Cardiac muscle cell (in vitro differentiated cells and primary cell): ENCODE results near the gene CNOT4. TPM values are rescaled to one million over a fixed set of nuclear protein-coding genes. Genes with fewer than 3 reads are reported as not detected.

Experiments used
- DNase-seq, 2 donors: peaks; one replicate each; pipeline versions ENCODE4 v3.0.0 to v3.0.0-alpha.2; 2010 to 2017; ENCODE audit warnings: low read depth in 1 of 2, low spot score in 1 of 2
- H3K27ac ChIP-seq: fragments of 200-600 bp; sonication (generic); 2 replicates; pipeline ENCODE4 v1.5.1; 2016
- H3K27me3 ChIP-seq: fragments of 200-600 bp; sonication (generic); 2 replicates; pipeline ENCODE4 v1.6.0; 2016; ENCODE audit warnings: control low read depth
- H3K36me3 ChIP-seq: fragments of 200-600 bp; sonication (generic); 2 replicates; pipeline ENCODE4 v1.5.1; 2016; ENCODE audit warnings: control low read depth
- H3K4me1 ChIP-seq: fragments of 200-600 bp; sonication (generic); 2 replicates; pipeline ENCODE4 v1.8.1; 2017; ENCODE audit warnings: low read depth, mild to moderate bottlenecking, mixed run types
- H3K4me3 ChIP-seq: fragments of 200-600 bp; sonication (generic); 2 replicates; pipeline ENCODE4 v1.5.1; 2016; ENCODE audit warnings: mild to moderate bottlenecking
- H3K9me3 ChIP-seq: fragments of 200-600 bp; sonication (generic); 2 replicates; pipeline ENCODE4 v1.5.1; 2017; ENCODE audit warnings: low read depth, mild to moderate bottlenecking, control low read depth
- polyA plus RNA-seq: library from polyadenylated mRNA; unstranded; fragments of >200 nt; fragmentation: Nextera tagmentation; extraction: Ambion mirVana; gene quantifications from 2 replicates; pipeline ENCODE4 v1.2.1, GENCODE V29; 2016
- total RNA-seq: library from RNA; depleted of rRNA; stranded (reverse); fragments of >200 nt; gene quantifications from 2 replicates; pipeline ENCODE4 v1.2.3, GENCODE V29; 2016
- TF ChIP-seq, protein P1 (sequence below): IDR thresholded peaks from 2 replicates; pipeline ENCODE4 v1.5.1; 2012; ENCODE audit warnings: low read depth, mild to moderate bottlenecking, low read length

Gene CNOT4
- total and polyA plus RNA-seq, 2 experiments from 2014 or later = 14.5 to 23.6 TPM

DNA sequence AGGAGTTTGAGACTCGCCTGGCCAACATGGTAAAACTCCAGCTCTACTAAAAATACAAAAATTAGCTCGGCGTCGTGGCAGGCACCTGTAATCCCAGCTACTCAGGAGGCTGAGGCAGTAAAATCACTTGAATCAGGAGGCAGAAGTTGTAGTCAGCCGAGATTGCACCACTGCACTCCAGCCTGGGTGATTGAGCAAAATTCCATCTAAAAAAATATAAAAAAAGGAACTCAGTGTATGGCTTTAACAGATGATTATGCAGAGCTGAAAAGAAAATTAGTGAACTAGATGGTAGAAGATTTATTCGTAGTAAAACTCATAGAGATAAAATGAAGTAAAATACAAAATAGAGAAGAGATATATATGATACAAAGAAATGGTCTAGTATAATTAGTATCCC is 12.6 kb upstream of the CNOT4 start:
- H3K27ac ChIP-seq = no peak overlapping the region
- H3K4me3 ChIP-seq = no peak overlapping the region
- H3K9me3 ChIP-seq = no peaks in the 10 kb centered on the region
- no peak for DNase-seq
- TF ChIP-seq, protein P1, sequence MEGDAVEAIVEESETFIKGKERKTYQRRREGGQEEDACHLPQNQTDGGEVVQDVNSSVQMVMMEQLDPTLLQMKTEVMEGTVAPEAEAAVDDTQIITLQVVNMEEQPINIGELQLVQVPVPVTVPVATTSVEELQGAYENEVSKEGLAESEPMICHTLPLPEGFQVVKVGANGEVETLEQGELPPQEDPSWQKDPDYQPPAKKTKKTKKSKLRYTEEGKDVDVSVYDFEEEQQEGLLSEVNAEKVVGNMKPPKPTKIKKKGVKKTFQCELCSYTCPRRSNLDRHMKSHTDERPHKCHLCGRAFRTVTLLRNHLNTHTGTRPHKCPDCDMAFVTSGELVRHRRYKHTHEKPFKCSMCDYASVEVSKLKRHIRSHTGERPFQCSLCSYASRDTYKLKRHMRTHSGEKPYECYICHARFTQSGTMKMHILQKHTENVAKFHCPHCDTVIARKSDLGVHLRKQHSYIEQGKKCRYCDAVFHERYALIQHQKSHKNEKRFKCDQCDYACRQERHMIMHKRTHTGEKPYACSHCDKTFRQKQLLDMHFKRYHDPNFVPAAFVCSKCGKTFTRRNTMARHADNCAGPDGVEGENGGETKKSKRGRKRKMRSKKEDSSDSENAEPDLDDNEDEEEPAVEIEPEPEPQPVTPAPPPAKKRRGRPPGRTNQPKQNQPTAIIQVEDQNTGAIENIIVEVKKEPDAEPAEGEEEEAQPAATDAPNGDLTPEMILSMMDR = no peak
- H3K4me1 ChIP-seq = peaks cover 6% of the 10 kb centered on the region
- no peaks in the 10 kb centered on the region for H3K36me3 ChIP-seq
- no peaks in the 10 kb centered on the region for H3K27me3 ChIP-seq

DNA sequence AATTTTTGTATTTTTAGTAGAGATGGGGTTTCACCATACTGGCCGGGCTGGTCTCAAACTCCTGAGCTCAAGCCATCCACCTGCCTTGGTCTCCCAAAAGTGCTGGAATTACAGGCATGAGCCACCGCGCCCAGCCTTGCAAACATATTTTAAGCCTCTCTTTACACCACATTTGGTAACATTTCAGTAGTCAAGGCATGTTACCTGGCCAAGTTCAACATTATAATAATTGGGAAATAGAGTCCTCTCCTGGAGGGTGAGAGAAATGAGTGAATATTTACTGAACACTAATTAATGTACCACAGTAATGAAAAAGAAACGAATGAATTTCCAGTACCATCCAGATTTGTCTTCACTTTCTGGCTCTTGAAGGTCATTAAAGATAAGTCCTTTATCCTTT is 10.0 kb upstream of the CNOT4 start:
- DNase-seq = no peak
- TF ChIP-seq, protein P1 = no peak
- H3K27me3 ChIP-seq = no peaks in the 10 kb centered on the region

DNA sequence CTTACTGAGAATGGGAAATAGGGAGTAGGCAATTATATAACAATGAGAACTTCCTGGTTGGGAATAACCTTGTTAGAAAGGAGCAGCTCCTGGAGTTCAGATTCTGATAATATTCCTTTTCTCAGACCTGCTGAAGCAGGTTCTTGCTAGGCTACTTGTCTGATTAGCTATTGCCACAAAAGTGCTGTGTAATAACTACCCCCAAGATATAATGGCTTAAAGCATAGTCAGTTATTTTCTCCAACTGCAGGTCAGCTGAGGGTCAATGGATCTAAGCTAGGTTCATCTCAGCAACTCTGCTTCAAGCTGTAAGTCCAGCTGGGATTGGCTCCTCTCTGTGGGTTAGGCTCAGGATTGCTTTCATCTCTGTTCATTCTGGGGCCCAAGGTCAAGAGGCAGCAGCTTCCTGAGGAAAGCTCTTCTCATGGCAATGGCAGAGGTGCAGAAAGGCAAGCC is 9.4 kb upstream of the CNOT4 start:
- Histone ChIP-seq H3K36me3 (no peaks in the 10 kb centered on the region), H3K27me3 (no peaks in the 10 kb centered on the region), H3K4me3 (no peak overlapping the region), H3K27ac (peak overlapping the region; percentile 12), H3K9me3 (no peaks in the 10 kb centered on the region), H3K4me1 (peaks cover 6% of the 10 kb centered on the region)
- DNase-seq = peak in 1 of 2 donors; percentile 4
- TF ChIP-seq, protein P1 = no peak

More for the DNA sequence above, 10.0 kb upstream of the CNOT4 start:
- Histone ChIP-seq H3K36me3 (no peaks in the 10 kb centered on the region), H3K4me1 (peaks cover 6% of the 10 kb centered on the region), H3K4me3 (no peak overlapping the region), H3K27ac (no peak overlapping the region), H3K9me3 (no peaks in the 10 kb centered on the region)

DNA sequence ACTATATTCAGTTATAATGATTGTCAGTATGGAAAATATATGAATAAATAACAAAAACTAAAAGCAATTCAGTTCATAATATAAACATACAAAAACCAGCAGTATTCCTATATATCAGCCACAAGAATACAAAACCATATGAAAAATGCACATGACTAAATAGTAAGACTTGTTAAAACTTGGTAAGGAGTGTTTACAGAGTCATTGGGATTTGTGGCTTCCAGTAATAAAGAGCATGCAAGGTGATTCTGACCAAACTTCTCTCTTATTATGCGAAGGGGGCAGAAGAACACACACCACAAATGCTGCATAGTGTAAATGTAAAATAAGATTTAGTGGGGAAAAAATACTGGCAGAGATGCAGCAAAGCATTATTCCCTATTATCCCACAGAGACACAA is 8.8 kb upstream of the CNOT4 start:
- no peaks in the 10 kb centered on the region for H3K27me3 ChIP-seq
- peaks cover 6% of the 10 kb centered on the region for H3K4me1 ChIP-seq
- no peak overlapping the region for H3K4me3 ChIP-seq
- H3K36me3 ChIP-seq = no peaks in the 10 kb centered on the region
- DNase-seq = no peak
- no peak overlapping the region for H3K27ac ChIP-seq
- TF ChIP-seq, protein P1 = no peak
- no peaks in the 10 kb centered on the region for H3K9me3 ChIP-seq

DNA sequence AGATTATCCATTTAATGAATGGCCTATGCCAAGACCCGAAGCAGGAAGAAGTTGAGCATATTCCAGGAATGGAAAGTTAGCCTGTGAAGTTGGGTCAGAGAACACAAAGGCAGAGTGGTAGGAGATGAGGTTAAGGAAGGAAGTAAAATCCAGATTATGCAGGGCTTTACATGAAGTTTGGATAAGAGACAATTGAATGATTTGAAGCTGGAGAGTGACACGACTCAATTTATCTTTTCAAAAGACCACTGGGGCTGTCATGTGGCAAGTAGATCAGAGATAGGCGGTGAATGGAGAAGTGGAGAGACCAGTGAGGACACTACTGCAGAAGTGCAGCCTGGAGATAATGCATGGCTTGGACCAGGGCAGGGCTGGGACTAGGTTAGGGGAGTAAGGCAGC is 7.2 kb upstream of the CNOT4 start:
- H3K36me3 ChIP-seq = no peaks in the 10 kb centered on the region
- no peak for DNase-seq
- H3K9me3 ChIP-seq = no peaks in the 10 kb centered on the region
- TF ChIP-seq, protein P1 = no peak
- no peak overlapping the region for H3K27ac ChIP-seq
- peaks cover 6% of the 10 kb centered on the region for H3K4me1 ChIP-seq
- H3K4me3 ChIP-seq = no peak overlapping the region
- no peaks in the 10 kb centered on the region for H3K27me3 ChIP-seq

DNA sequence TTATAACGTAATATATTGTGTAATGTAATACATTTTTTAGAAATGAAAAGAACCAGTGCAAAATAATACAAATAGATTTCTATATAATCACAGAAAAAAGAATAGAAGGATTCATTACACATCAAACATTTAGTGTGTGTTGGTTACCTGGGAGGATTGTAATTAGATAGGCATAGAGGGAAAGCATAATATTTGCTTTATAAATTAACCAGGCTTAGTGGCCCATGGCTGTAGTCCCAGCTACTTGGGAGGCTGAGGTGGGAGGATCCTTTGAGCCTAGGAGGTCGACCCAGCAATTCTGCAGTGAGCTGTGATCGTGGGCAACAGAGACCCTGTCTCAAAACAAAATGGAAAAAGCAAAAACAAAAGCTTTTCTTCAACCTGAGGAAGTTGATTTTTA is 5.0 kb upstream of the CNOT4 start:
- peaks cover 6% of the 10 kb centered on the region for H3K4me1 ChIP-seq
- H3K9me3 ChIP-seq = no peaks in the 10 kb centered on the region
- H3K36me3 ChIP-seq = no peaks in the 10 kb centered on the region
- H3K27ac ChIP-seq = no peak overlapping the region
- no peak for DNase-seq
- H3K4me3 ChIP-seq = no peak overlapping the region
- H3K27me3 ChIP-seq = no peaks in the 10 kb centered on the region
- TF ChIP-seq, protein P1 = no peak
